NCI-H1417 treated with DMSO at 0.1 percent for 48 hours (cell line): Measurements from ENCODE around the gene HYAL3.
"Not testable (repeated sequence)": the region's sequence is repeated elsewhere in the genome, so short reads cannot be mapped to it uniquely, and the experiment has no call there.

Experiments used
- DNase-seq: peaks from one replicate; lab custom pipeline; 2025; lab: John Stamatoyannopoulos, UW

Gene HYAL3

GRCh38 chr3:50270422-50271224 lies 28.6 kb downstream of the HYAL3 start:
- DNase-seq, result no peak

- no peak for DNase-seq
These were observed 29.2 kb downstream of the HYAL3 start for GRCh38 chr3:50269977-50270413.

DNA sequence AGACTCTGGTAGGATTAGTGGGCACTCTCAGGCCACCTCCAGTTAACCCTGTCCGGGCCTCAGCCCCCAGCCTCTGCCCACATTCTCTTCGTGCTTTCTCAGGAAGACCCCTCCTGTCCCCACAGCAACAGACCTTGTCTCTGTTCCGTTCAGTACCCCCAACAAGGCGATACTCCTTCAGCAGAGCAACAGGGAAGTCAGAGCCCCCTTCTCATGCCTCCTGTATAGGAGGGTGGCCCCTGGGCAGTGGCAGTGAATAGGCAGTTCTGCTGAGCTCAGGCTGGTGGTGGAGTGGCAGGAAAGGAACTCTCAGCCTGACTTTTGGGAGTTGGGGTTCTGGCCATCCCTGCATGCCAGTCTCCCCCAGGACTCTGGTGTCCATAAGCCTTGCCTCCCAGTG lies 29.7 kb downstream of the HYAL3 start:
- no peak for DNase-seq

DNA sequence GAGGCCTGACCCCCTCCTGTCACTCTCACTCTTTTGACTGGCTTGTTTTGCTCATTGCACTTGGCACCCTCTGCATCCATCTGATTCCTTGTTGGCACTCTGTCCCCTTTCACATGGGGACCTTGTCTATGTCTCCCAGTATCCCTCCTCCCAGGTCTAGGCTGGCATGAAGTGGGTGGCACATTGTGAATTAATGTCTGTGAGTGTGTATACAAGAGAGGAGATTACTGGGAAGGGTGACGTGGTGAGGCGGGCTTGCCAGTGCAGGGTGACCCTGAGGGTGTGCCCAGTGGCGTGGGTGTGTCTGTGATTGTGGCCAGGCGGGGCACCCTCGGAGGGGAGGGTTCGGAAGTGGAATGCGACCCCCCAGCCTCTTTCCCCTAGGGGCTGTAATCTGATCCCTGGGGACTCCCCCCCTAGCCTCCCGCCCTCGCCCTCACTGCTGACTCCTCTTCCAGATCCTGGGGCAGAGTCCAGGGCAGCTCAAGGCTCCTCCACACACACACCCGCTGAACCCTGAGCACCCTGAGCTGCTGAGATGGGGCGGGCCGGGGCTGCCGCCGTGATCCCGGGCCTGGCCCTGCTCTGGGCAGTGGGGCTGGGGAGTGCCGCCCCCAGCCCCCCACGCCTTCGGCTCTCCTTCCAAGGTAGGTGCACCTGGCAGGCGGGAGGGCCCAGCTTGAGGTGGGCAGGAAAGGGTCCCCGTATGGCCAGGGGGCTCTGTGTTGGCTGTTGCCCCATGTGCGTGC lies 30.3 kb downstream of the HYAL3 start, which contains the start of gene SEMA3B:
TSS of gene SEMA3B (plus strand) at position 445 of the 749 bp plus-strand sequence. CDS start at position 539, 94 bp downstream.
- no peak for DNase-seq

DNA sequence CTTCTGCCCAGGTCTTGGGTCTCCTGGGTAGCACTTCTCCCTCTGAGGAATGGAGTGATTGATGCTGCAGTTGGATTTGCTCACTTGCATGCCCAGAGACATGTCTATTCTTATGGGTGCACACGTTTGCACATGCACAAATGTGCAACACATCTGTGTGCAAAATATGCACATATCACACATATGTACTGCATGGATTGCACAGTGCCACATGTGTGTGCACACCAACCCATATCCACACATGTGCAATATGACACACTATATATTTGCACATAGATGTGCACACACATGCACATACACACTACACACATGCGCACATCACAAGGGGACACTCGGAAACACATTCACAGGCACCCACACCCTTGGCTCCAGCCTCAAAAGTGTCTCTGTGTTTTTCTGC lies 30.9 kb downstream of the HYAL3 start:
- DNase-seq, result no peak

GRCh38 chr3:50267280-50267913 lies 31.8 kb downstream of the HYAL3 start:
- no peak for DNase-seq

DNA sequence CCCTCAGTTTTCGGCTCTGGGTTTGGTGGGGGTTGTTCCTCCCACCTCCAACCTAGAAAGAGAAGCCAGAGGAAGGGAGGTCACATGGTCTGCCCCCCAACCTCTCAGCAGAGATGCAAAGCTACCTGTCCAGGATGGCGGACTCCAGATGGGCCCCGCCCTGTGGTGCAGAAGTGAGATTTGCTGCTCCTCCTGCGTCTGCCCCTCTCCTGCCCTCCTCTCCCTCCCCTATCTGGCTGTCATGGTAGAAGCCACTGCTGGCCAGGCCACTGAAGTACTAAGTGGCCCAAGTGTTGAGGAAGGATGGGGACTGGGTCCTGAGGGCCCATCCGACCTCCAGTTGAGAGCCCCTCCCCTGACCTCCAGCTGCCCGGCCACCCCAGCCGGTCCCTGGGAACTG lies 32.4 kb downstream of the HYAL3 start:
- no peak for DNase-seq

DNA sequence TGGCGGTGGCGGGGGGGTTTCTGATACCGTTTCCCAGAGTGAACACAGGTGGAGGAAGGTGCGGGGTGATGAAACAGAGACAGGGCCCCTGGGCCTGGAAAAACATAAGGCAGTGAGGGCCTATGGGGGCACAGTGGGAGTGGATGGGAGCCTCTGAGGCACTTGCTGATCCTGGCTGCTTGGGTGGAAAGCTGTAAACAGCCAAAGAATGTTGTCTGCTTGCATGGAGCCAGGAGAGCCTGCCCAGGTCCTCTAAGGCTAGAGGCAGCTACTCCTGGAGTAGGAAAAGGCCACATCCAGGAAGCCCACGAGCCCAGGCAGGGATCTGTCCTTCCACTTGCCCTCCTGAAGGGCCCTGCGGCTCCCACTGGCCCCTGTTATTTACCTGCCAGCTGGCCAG lies 33.2 kb downstream of the HYAL3 start:
- no peak for DNase-seq

DNA sequence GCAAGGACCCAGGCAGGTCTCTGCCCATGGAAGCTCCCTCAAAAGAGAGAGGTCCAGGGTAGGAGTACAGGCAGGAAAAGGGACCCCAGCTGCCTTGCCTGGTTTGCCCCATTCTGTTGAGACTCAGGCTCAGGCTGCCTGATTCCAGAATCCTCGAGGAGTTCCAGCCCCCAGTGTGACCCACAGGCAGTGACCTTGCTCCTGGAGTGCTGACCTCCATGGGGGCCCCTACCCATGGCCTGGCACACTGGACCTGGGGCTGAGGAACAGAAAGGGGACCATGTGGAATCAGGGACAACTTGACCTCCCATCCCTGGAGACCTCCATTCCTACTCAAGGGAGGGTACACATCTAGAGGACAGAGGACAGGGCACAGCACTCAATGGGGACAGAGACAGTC lies 33.6 kb downstream of the HYAL3 start:
- no peak for DNase-seq

DNA sequence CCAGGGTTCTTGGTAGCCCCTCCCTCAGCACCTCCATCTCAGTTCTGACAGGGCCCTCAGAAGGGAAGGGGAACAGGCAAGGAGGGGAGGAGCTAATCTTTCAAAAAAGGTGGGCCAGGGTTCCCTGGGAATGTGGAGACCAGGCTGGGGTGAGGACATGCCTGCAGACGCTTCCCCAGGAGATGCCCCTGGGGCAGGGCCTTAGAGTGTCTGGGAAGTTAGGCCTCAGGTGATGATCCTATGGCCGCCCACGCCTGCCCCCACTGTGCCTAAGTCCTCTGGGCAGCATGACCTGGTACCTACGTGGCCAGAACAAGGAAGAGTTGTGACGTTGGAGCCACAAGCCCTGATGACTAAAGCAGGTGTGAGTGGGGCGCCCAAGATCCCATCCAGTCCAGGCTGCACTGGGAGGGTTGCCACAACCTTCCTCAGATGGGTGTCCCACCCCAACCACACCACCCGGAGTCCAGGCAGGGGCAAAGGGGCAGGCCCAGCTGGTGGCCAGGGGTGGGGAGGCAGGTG lies 34.2 kb downstream of the HYAL3 start:
- no peak for DNase-seq

DNA sequence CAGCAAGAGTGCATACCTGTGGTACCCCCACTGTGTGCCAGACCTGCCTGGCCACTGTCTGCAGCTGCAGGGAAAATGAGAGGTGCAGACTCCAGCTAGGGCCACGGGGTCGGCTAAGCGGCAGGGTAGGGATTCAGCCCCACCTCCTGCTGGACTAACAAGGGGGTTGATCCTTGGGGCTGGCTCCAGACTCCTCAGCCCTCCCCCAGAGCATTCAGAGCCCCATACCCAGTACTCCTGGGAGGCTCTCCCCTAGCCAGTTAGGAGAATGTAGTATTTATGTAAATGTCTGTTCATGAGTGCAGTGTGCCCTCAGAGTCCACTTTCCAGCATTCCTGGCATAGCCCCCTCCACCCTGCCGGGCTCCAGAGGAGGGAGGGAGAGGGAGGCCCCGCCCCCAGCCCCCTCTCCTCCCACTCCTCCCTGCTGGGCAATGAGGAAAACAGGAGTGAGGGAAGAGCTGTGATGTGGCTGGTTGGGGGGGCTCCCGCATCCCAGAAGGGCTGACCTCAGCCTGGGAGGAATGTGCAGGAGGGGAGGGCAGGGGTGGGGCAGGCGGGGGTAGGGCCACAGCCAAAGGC lies 34.7 kb downstream of the HYAL3 start:
- DNase-seq, result no peak

- no peak for DNase-seq
These were observed 35.5 kb downstream of the HYAL3 start for GRCh38 chr3:50263478-50264382.

- no peak for DNase-seq
These were observed 36.4 kb downstream of the HYAL3 start for GRCh38 chr3:50262778-50263177.

DNA sequence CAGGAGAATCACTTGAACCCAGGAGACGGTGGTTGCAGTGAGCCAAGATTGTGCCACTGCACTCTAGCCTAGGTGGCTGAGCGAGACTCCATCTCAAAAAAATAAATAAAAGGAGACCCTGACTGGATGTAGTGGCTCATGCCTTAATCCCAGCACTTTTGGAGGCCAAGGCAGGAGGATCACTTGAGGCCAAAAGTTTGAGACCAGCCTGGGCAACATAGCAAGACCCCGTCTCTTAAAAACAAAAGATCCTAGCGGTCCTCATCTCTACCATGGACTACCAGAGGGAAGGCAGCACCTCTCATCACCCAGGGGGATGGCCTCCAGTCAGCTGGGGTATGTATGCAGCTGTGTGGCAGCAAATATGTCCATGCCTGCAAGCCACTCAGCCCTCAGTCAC lies 37.0 kb downstream of the HYAL3 start:
- DNase-seq, result not testable (repeated sequence)

GRCh38 chr3:50261505-50261904 lies 37.7 kb downstream of the HYAL3 start:
- DNase-seq, result no peak

DNA sequence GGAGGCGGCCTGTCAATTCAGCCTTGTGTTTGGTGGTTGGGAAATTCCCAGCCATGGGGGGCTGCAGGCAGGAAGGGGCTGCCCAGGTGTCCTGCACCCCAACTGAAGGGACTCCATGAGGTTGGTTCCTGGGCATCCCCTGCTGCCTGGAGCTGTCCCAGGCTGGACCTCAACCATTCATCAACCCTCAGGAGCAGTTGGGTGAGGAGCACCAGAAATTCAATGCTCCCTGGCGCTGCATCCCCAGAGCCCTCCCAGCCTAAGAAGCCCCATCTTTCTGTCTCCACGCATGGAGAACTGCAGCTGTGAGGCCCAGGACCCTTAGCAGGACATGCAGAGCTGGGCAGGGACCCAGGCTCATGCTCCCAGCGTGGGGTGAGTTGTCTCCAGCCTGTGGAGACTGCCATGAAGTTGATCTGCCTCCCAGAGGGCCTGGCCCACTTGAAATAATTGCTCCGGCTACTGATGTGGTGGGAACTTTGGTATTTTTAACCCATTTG lies 38.2 kb downstream of the HYAL3 start:
- no peak for DNase-seq

DNA sequence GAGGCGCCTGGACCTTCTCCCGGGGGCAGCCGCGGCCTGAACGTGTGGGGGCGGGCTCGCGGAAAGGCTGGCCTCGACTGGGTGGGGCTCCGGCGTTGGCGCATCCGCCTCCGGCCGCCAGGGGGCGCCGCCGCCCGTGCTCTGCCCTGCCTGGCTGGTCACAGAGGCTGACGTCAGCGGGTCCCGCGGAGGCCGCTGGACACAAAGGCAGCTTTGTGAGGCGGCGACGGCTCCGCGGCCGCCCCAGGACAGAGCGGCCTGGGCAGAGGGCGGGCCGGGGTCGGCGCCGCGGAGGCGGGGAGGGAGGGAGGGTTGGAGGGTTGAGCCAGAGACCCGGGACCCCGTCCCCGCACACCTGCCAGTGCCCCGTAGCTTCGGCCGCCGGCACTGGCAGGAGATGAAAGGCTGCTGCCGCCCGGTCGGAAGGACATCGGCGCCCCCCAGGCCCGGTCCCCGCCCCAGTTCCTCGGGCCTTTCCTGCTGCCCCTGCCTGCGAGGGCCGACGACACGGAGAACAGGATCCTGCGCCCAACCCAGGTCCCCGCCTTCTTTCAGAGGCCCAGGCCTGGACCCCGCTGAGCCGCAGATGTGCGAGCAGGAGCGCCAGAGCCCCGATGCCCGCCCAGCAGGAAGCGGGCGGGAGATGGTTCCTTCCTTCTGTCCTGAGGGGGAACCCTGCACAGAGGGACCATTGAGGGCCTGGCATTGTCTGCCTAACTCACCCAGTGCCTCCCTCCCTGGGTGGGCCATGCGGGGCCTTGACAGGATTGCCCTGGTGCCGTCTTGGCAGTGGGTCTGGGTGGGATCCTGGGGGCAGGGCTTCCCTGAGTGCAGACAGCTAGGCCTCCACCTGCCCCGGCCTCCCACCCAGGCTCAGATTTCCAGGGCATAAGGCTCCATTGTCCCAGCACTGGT lies 38.9 kb downstream of the HYAL3 start:
- DNase-seq, result no peak

- no peak for DNase-seq
These were observed 39.7 kb downstream of the HYAL3 start for GRCh38 chr3:50259432-50260026.

DNA sequence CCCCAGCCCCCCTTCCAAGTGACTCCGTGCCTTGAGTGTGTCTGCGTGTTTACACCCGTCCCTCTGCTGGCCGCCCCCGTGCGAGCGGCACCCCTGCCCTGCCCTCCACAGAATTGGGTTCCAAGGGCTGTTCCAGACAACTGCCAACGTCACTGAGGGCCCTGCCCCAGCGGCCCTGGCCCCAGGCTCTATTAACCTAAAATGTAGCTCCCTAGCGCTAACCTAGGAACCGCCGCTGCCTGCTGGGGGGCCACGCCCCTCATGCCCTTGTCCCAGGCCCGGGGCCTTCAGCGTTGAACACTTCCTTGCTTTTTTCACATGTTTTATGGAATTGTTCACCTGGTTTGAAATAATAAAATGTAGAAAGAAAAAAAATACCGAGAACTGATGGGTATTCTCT lies 40.2 kb downstream of the HYAL3 start:
- DNase-seq, result no peak
